ENCODE data around the gene SLC5A3.

The SLC5A3 gene

GRCh38 chr21:34034369-34035014 is 38.9 kb upstream of the SLC5A3 start:
- H3K27ac ChIP-seq (replicated peaks): no peak overlapping the region
- TF ChIP-seq CTCF (IDR thresholded peaks at IDR 0.05; ENCODE audit: insufficient read depth, low read length) (no peak), GABPA (IDR thresholded peaks at IDR 0.05; ENCODE audit: low read depth) (no peak), POLR2AphosphoS5 (IDR thresholded peaks at IDR 0.05; ENCODE audit: low read depth) (no peak), REST (IDR thresholded peaks at IDR 0.05; ENCODE audit: insufficient replicate concordance, low read depth) (no peak), SPI1 (IDR thresholded peaks at IDR 0.05; ENCODE audit: borderline replicate concordance, low read depth) (no peak)
- DNase-seq (ENCODE audit: low read depth in 1 of 2, low spot score in 1 of 2): no peak
- H3K27me3 ChIP-seq (ENCODE audit: insufficient read depth, poor library complexity, severe bottlenecking): no peaks in the 10 kb centered on the region
- no peak overlapping the region for H3K4me3 ChIP-seq (replicated peaks; ENCODE audit: insufficient read depth, low read length)

- Histone ChIP-seq H3K27ac (replicated peaks) (no peak overlapping the region), H3K27me3 (ENCODE audit: insufficient read depth, poor library complexity, severe bottlenecking) (no peaks in the 10 kb centered on the region), H3K4me3 (replicated peaks; ENCODE audit: insufficient read depth, low read length) (no peak overlapping the region)
- no peak for DNase-seq (ENCODE audit: low read depth in 1 of 2, low spot score in 1 of 2)
- no peak for TF ChIP-seq REST (IDR thresholded peaks at IDR 0.05; ENCODE audit: insufficient replicate concordance, low read depth)
- TF ChIP-seq CTCF (IDR thresholded peaks at IDR 0.05; ENCODE audit: insufficient read depth, low read length): no peak
- no peak for TF ChIP-seq SPI1 (IDR thresholded peaks at IDR 0.05; ENCODE audit: borderline replicate concordance, low read depth)
- TF ChIP-seq GABPA (IDR thresholded peaks at IDR 0.05; ENCODE audit: low read depth): no peak
- no peak for TF ChIP-seq POLR2AphosphoS5 (IDR thresholded peaks at IDR 0.05; ENCODE audit: low read depth)
These were observed 37.6 kb upstream of the SLC5A3 start for GRCh38 chr21:34035619-34036354.

- no peak overlapping the region for H3K4me3 ChIP-seq (replicated peaks; ENCODE audit: insufficient read depth, low read length)
- DNase-seq (ENCODE audit: low read depth in 1 of 2, low spot score in 1 of 2): no peak
- TF ChIP-seq REST (IDR thresholded peaks at IDR 0.05; ENCODE audit: insufficient replicate concordance, low read depth): no peak
- TF ChIP-seq SPI1 (IDR thresholded peaks at IDR 0.05; ENCODE audit: borderline replicate concordance, low read depth): no peak
- TF ChIP-seq GABPA (IDR thresholded peaks at IDR 0.05; ENCODE audit: low read depth): no peak
- no peak for TF ChIP-seq POLR2AphosphoS5 (IDR thresholded peaks at IDR 0.05; ENCODE audit: low read depth)
- no peak for TF ChIP-seq CTCF (IDR thresholded peaks at IDR 0.05; ENCODE audit: insufficient read depth, low read length)
- H3K27ac ChIP-seq (replicated peaks): no peak overlapping the region
- no peaks in the 10 kb centered on the region for H3K27me3 ChIP-seq (ENCODE audit: insufficient read depth, poor library complexity, severe bottlenecking)
These were observed 36.2 kb upstream of the SLC5A3 start for GRCh38 chr21:34037009-34037795.
